MM.1S (cell line): ENCODE measurements around the gene IQSEC1.
A peak's percentile ranks its signal among the peaks of the same experiment; 100 is the strongest.

Source experiments
- DNase-seq: peaks from one replicate; pipeline ENCODE4 v3.0.0-alpha.2; 2015
- H2AFZ ChIP-seq: fragments of 300-600 bp; sonication (generic); 2 replicates; pipeline ENCODE4 v1.6.0; 2016; ENCODE audit warnings: antibody characterized with exemption, low read length
- H3F3A ChIP-seq: fragments of 300-600 bp; sonication (generic); 2 replicates; pipeline ENCODE4 v1.6.1; 2016; ENCODE audit warnings: mild to moderate bottlenecking, antibody characterized with exemption, low read length, moderate library complexity, mixed read lengths; ENCODE audit not compliant: insufficient read depth
- H3K27ac ChIP-seq: fragments of 300-600 bp; sonication (generic); 2 replicates; pipeline ENCODE4 v1.5.1; 2016; ENCODE audit warnings: mild to moderate bottlenecking, low read length
- H3K27me3 ChIP-seq: fragments of 300-600 bp; sonication (generic); replicated peaks from 2 replicates; pipeline ENCODE4 v1.6.0; 2016; ENCODE audit warnings: low read length; ENCODE audit not compliant: insufficient read depth
- H3K36me3 ChIP-seq: fragments of 300-600 bp; sonication (generic); replicated peaks from 2 replicates; pipeline ENCODE4 v1.6.1; 2016; ENCODE audit warnings: mild to moderate bottlenecking, low read length, mixed read lengths; ENCODE audit not compliant: insufficient read depth
- H3K4me1 ChIP-seq: fragments of 300-600 bp; sonication (generic); 2 replicates; pipeline ENCODE4 v1.6.1; 2016; ENCODE audit warnings: low read length, mixed read lengths
- H3K4me2 ChIP-seq: fragments of 300-600 bp; sonication (generic); 2 replicates; pipeline ENCODE4 v1.6.0; 2016; ENCODE audit warnings: low read depth, low read length
- H3K4me3 ChIP-seq: fragments of 300-600 bp; sonication (generic); 2 replicates; pipeline ENCODE4 v1.5.1; 2016; ENCODE audit warnings: low read length, mixed read lengths
- H3K79me2 ChIP-seq: fragments of 300-600 bp; sonication (generic); 2 replicates; pipeline ENCODE4 v1.6.1; 2016; ENCODE audit warnings: mixed run types, low read length, mixed read lengths
- H3K9ac ChIP-seq: fragments of 300-600 bp; sonication (generic); 2 replicates; pipeline ENCODE4 v1.6.1; 2016; ENCODE audit warnings: low read length, mixed read lengths
- H3K9me2 ChIP-seq: fragments of 300-600 bp; sonication (generic); replicated peaks from 2 replicates; pipeline ENCODE4 v1.6.1; 2016; ENCODE audit warnings: mild to moderate bottlenecking, low read length, mixed read lengths; ENCODE audit not compliant: insufficient read depth
- H3K9me3 ChIP-seq: fragments of 300-600 bp; sonication (generic); replicated peaks from 2 replicates; pipeline ENCODE4 v1.6.1; 2016; ENCODE audit warnings: mild to moderate bottlenecking, low read length, mixed read lengths; ENCODE audit not compliant: insufficient read depth
- H4K20me1 ChIP-seq: fragments of 300-600 bp; sonication (generic); 2 replicates; pipeline ENCODE4 v1.6.1; 2016; ENCODE audit warnings: mild to moderate bottlenecking, low read length, moderate library complexity, mixed read lengths; ENCODE audit not compliant: insufficient read depth
- EZH2 ChIP-seq: fragments of 300-600 bp; sonication (generic); optimal IDR thresholded peaks from 2 replicates; pipeline ENCODE3; 2017; ENCODE audit warnings: low read depth, mild to moderate bottlenecking, antibody characterized with exemption, low read length, mixed read lengths
- EZH2phosphoT487 ChIP-seq: fragments of 300-600 bp; sonication (generic); IDR thresholded peaks from 2 replicates; pipeline ENCODE4 v1.6.1; 2018; ENCODE audit warnings: antibody characterized with exemption, low read length
- TF ChIP-seq, protein P1 (sequence below): fragments of 300-600 bp; sonication (generic); IDR thresholded peaks from 2 replicates; pipeline ENCODE4 v1.5.1; 2016; ENCODE audit warnings: antibody characterized with exemption, low read length, mixed read lengths

Gene IQSEC1

DNA sequence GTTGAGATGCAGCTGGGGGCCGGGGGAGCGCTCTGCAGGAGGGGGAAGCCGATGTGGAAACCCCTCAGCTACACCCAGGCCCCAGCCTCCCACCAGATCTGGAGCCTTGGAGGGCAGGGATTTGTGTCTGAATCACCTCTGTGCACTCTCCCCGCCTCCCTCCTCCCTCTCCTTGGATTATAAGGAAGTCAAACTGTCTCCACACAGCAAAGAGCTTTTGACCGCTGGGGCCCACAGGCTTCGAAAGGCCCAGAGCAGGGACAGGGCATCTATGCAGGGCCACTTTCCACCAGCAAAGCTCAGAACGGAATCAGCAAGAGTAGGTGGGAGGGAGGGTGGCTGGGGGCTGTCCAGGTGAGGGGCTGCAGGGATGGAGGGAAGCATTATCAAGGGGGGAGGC lies 68.9 kb downstream of the IQSEC1 start:
- Histone ChIP-seq H3K79me2 (peaks cover 99% of the 10 kb centered on the region), H3K4me1 (peaks cover 88% of the 10 kb centered on the region)
- no peak for DNase-seq

DNA sequence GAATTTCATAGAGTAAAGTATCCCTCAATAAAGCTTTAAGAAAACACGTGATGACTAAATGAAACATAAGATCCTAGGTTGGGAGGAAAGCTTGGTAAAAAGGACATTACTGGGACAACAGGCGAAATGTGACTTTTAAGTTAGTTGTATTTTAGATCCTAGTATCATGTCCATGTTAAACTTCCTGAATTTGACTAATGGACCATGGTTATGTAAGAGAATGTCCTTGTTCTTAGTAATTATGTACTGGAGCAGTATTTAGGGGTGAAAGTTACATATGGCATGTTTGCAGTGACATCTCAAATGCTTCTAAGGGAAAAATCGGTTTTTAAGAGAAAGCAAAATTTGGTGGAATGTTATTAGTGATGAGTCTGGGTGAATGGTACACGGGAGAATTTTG lies 69.6 kb downstream of the IQSEC1 start:
- Histone ChIP-seq H3K79me2 (peaks cover 100% of the 10 kb centered on the region), H3K9ac (no peak overlapping the region), H3F3A (peaks cover 36% of the 10 kb centered on the region), H3K9me3 (no peaks in the 10 kb centered on the region), H3K4me2 (peak overlapping the region; percentile 47), H3K36me3 (peaks cover 6% of the 10 kb centered on the region), H3K27ac (peak overlapping the region; percentile 69; the same call in 1 of the 2 replicates), H4K20me1 (no peaks in the 10 kb centered on the region), H3K4me3 (0 out of 2 replicates have a peak overlapping the region, but pooled peaks have one; percentile 15), H2AFZ (no peak overlapping the region), H3K27me3 (no peaks in the 10 kb centered on the region), H3K9me2 (no peaks in the 10 kb centered on the region), H3K4me1 (peaks cover 90% of the 10 kb centered on the region)
- no peak for DNase-seq
- TF ChIP-seq EZH2, result no peak
- TF ChIP-seq, protein P1, sequence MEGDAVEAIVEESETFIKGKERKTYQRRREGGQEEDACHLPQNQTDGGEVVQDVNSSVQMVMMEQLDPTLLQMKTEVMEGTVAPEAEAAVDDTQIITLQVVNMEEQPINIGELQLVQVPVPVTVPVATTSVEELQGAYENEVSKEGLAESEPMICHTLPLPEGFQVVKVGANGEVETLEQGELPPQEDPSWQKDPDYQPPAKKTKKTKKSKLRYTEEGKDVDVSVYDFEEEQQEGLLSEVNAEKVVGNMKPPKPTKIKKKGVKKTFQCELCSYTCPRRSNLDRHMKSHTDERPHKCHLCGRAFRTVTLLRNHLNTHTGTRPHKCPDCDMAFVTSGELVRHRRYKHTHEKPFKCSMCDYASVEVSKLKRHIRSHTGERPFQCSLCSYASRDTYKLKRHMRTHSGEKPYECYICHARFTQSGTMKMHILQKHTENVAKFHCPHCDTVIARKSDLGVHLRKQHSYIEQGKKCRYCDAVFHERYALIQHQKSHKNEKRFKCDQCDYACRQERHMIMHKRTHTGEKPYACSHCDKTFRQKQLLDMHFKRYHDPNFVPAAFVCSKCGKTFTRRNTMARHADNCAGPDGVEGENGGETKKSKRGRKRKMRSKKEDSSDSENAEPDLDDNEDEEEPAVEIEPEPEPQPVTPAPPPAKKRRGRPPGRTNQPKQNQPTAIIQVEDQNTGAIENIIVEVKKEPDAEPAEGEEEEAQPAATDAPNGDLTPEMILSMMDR, result no peak
- TF ChIP-seq EZH2phosphoT487, result no peak

More for the DNA sequence above, 68.9 kb downstream of the IQSEC1 start:
- Histone ChIP-seq H2AFZ (no peak overlapping the region), H4K20me1 (no peaks in the 10 kb centered on the region), H3K9me3 (no peaks in the 10 kb centered on the region), H3K9me2 (no peaks in the 10 kb centered on the region), H3K27me3 (no peaks in the 10 kb centered on the region), H3K4me2 (no peak overlapping the region), H3K9ac (no peak overlapping the region), H3K36me3 (peaks cover 6% of the 10 kb centered on the region), H3K4me3 (no peak overlapping the region), H3K27ac (no peak overlapping the region; the same call in 1 of the 2 replicates), H3F3A (peaks cover 36% of the 10 kb centered on the region)
- TF ChIP-seq EZH2 (no peak), EZH2phosphoT487 (no peak)
- TF ChIP-seq, protein P1, result no peak

DNA sequence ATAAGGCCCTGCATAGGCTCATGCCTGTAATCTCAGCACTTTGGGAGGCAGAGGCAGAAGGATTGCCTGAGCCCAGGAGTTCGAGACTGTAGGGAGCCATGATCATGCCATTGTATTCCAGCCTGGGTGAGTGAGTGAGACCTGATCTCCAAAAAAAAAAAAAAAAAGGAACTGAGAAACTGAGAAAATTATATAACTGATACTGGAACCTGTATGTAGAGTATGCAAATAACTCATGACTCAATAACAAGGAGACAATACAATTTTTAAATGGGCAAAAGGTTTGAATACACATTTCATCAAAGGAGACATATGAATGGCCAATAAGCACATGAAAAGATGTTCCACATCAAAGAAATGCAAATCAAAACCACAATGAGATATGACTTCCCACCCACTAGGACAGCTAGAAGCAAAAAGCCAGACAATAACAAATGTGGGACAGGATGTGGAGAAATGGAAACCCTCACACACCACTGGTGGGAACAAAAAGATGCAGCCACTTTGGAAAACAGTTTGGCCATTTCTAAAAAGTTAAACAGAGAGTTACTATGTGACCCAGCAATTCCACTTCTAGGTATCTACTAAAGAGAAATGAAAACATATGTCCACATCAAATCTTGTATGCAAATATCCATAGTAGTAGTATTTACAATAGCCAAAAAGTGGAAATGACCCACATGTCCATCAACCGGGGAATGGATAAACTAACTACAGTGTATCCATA lies 70.7 kb downstream of the IQSEC1 start:
- peak overlapping the region; percentile 47 for H3K4me2 ChIP-seq
- H2AFZ ChIP-seq, result no peak overlapping the region
- peaks cover 83% of the 10 kb centered on the region for H3K4me1 ChIP-seq
- H3K9me3 ChIP-seq, result no peaks in the 10 kb centered on the region
- peaks cover 36% of the 10 kb centered on the region for H3F3A ChIP-seq
- peaks cover 100% of the 10 kb centered on the region for H3K79me2 ChIP-seq
- H3K9me2 ChIP-seq, result no peaks in the 10 kb centered on the region
- TF ChIP-seq, protein P1, result no peak
- TF ChIP-seq EZH2 (no peak), EZH2phosphoT487 (no peak)
- no peaks in the 10 kb centered on the region for H4K20me1 ChIP-seq
- peak overlapping the region; percentile 69; the same call in 1 of the 2 replicates for H3K27ac ChIP-seq
- no peak overlapping the region for H3K4me3 ChIP-seq
- H3K27me3 ChIP-seq, result no peaks in the 10 kb centered on the region
- no peak overlapping the region; the same call in 1 of the 2 replicates for H3K9ac ChIP-seq
- peak; percentile 59 for DNase-seq
- H3K36me3 ChIP-seq, result peaks cover 6% of the 10 kb centered on the region
